ENCODE measurements around the gene ARFGEF3.

- TF ChIP-seq MAX (CRISPR knock-in tag; IDR thresholded peaks at IDR 0.05) (no peak), CTCF (IDR thresholded peaks at IDR 0.05) (no peak), TCF7 (CRISPR knock-in tag; IDR thresholded peaks at IDR 0.05; ENCODE audit: low read depth) (no peak), ZSCAN18 (CRISPR knock-in tag; IDR thresholded peaks at IDR 0.05) (no peak), SP1 (CRISPR knock-in tag; conservative IDR thresholded peaks at IDR 0.05) (no peak), CBFB (CRISPR knock-in tag; IDR thresholded peaks at IDR 0.05; ENCODE audit: low read depth) (no peak), FOXJ3 (CRISPR knock-in tag; IDR thresholded peaks at IDR 0.05; ENCODE audit: borderline replicate concordance) (no peak), E2F1 (CRISPR knock-in tag; IDR thresholded peaks at IDR 0.05) (no peak), ATF3 (CRISPR knock-in tag; conservative IDR thresholded peaks at IDR 0.05) (no peak), ZBTB21 (CRISPR knock-in tag; IDR thresholded peaks at IDR 0.05; ENCODE audit: borderline replicate concordance) (no peak), MXD4 (CRISPR knock-in tag; IDR thresholded peaks at IDR 0.05; ENCODE audit: borderline replicate concordance) (no peak), E2F4 (CRISPR knock-in tag; IDR thresholded peaks at IDR 0.05; ENCODE audit: borderline replicate concordance, low read depth) (no peak)
Observed at GRCh38 chr6:138206862-138207261, 45.1 kb downstream of the ARFGEF3 start.
